GM21381 (cell line): ENCODE results near the gene ADGRB3.
"Not testable (repeated sequence)": the region's sequence is repeated elsewhere in the genome, so short reads cannot be mapped to it uniquely, and the experiment has no call there.

Source experiments
- ATAC-seq: cut with Tn5 transposase; IDR thresholded peaks from one replicate; pipeline ENCODE4 v1.9.1; 2021; ENCODE audit warnings: mild to moderate bottlenecking, moderate library complexity; ENCODE audit not compliant: unreplicated experiment

ADGRB3 gene

GRCh38 chr6:68642977-68643376 is 7.9 kb downstream of the ADGRB3 start:
- ATAC-seq, result no peak

DNA sequence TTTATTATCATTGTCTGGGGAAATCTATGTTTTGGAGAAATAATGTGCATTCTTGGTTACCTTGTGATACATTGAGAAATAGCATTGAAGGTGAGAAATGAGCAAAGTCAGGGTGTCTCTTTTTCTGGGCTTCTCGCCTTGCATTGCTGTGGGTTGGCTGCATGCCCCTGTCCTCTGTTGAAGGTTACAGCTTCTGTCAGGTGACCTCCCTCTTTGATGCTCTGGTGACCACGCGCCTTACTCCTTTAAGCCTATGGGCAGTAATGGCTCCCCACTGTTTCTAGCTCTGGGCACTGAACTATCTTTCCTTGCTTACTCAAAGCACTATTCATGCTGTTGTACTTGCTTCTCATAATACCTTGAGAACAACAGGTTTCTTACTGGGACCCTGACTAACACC is 14.6 kb downstream of the ADGRB3 start:
- no peak for ATAC-seq

DNA sequence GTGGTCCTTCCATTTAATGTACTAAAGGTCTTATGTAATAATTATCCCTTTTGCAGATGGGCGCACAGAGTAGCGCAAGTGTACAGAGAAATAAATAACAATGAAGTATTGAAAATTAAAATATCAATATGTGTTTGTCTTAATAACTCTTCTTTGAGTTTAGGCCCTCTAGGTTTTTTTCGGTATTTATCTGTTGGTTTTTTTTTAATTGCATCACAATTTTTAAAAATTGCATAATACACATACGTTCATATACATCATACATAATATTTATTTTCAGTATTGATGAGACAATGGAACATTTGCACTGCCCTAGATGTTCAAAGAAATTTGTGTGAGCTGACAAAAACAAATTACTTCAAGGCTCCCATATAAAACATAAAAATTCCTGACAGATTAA is 15.1 kb downstream of the ADGRB3 start:
- ATAC-seq, result no peak

DNA sequence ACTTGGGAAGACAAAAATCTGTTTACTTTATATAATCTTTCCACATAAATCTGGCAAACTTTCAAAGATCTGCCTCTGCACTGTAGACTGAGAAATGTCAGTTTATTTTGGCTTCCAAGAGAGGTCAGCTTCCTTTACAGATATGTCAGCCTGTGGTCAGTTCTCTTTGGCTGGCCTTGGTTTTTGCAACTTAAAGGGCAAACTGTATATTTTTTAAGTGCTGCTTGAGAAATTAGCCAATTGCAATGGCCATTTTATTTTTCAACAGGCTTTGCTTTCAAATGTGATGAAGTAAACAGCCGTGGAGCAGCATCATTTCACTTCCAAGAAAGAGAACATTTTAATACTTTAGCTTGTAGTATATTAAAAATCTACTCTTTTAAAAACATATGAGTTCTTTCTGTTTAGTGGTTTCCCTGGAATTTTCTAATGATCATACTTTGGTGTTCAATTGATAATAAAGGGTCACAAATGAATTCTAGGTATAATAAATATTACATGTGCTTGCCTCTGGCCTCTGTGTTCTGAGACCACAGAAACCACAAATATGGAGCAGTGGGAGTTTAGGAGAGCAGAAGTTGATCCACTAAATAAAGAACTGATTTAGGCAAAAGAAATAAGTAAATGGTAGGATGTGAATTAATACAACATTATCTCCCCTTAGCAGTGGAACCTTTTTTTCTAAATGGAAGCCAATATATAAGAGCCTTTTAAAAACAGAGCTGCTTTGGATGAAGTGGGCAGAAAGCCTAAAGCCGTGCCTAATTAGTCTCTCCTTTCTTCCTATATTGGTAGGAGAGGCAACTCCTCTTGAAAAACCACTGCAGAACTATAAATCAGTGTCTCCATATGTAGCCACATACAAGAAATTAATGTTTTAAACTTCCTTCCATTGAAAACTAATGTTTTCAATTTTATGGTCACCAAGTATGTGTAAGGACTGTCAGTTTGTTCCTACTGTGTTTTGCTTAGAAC is 16.2 kb downstream of the ADGRB3 start:
- no peak for ATAC-seq

- no peak for ATAC-seq
These were observed 17.0 kb downstream of the ADGRB3 start for GRCh38 chr6:68652117-68652536.

DNA sequence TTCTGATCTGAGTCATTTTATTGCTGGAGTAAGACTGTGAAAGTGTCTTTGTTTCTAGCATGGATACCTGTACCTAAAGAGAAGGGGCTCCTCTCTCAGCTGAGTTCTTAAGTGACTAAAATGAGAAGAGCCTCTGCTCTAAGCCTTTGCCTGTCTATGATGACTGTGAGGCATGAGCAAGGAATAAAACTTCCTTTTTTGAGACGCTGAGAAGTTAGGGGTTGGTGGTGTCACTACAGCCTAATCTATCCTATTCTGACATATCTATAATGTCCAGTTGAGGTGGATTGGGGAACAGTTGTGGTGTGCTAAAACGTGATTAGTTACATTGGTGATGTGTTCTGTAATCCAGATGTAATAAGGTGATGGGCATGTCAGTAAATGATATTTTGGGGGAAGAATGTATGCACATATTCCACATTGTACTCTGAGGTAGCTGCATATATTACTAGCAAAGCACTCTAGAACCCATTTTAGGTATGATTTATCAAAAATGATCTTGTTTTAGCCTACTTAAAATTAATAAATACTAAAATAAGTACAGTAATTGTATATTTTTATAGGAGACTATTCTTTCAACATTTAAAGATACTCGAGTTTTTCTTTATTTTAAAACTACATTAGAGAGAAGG is 18.1 kb downstream of the ADGRB3 start:
- ATAC-seq, result no peak

GRCh38 chr6:68653706-68654089 is 18.6 kb downstream of the ADGRB3 start:
- ATAC-seq, result no peak

DNA sequence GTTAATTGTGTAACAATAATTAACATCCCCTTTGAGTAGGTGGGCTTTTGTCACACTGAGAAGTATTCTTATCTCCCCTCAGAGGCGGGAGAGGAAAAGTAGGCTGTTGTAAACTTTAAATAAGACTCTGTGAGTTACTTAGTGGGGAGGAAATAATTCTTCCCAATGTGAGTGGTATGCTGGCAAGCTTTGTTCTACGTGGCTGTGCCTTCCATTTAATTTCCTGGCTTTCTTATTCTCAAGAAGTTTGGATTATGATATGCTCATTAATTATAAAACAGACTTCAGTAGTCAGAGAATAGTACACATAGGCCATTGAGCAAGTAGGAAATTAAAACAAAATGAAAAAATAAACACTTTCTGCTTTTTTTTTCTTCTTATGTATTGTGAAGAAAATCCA is 19.1 kb downstream of the ADGRB3 start:
- no peak for ATAC-seq

- ATAC-seq, result no peak
These were observed 19.9 kb downstream of the ADGRB3 start for GRCh38 chr6:68655028-68655427.

- ATAC-seq, result no peak
These were observed 22.5 kb downstream of the ADGRB3 start for GRCh38 chr6:68657374-68658139.

DNA sequence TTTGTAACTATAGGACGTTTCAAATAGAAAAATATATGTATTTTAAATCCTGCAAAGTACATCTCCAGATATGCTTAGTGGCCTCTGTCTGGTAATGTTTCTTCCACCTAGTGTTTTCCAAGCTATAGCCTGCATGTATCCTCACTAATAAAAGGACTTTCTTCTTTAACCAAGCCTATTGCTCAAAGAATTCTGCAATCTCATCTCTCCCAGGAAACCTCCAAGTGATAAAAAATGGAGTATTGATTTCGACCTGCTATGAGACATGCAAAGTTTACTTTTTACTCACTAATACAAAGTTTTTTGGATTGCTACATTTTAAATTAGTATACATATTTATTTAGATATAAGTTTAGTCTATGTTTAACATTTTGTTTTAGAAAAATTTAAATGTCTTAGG is 23.3 kb downstream of the ADGRB3 start:
- no peak for ATAC-seq

- no peak for ATAC-seq
These were observed 38.2 kb downstream of the ADGRB3 start for GRCh38 chr6:68673255-68673654.

- no peak for ATAC-seq
These were observed 40.5 kb downstream of the ADGRB3 start for GRCh38 chr6:68675548-68675947.

GRCh38 chr6:68676094-68676493 is 41.0 kb downstream of the ADGRB3 start:
- ATAC-seq, result not testable (repeated sequence)

DNA sequence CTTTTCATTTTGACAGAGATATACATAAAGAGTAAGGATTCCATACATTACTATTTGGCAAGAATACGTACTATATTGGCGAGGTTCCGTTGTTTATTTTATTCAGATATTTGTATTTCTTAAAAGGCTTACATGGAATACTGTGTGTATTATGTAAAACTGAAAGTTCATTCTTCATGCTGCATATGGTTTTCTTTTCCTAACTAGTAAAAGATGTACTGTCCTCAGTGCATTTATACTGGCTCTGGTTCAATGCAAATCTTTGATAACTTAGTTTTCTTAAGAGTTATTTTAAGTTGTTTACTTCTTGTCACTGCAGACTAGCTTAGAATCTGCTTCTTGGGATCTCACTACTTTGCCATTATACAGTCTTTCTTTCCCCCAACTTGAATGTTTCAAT is 42.0 kb downstream of the ADGRB3 start:
- ATAC-seq, result no peak

DNA sequence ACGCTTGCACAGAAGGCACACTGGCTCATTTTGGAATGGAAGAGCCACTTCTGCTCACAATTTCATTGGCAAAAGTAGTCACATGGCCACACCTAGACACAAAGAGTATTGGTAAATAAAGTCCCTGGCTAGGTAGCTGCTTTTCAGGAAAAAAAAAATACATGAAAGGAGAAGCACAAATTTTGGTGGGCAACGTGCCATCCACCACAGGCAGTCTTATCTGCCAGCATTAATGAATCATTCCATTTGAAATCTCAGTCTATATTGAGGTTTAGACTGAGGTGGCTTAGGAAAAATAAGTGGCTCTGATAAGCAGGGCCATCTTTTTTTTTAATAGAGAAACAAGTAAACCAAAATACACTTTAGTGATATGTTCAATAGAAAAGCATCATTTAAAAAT is 44.3 kb downstream of the ADGRB3 start:
- ATAC-seq, result no peak

DNA sequence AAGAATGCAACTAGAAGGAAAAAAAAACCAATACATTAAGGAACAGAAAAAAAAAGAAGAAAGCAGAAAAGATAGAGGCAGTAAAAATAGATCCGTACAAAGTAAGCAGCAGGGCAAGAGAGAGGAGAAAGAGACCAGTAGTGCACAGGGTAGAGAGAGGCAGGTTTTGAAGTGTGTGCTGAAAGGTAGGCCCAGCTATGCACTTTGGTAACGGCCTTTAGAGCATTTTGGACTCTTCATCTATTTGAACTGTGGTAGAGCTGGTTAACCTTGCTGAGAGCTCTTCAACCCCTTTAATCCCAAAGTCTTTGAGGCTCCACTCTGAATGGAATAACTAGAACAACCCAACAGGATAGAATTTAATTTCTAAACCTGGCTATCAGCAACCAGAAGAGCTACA is 45.2 kb downstream of the ADGRB3 start:
- ATAC-seq, result no peak

- no peak for ATAC-seq
These were observed 54.8 kb downstream of the ADGRB3 start for GRCh38 chr6:68689910-68690309.

DNA sequence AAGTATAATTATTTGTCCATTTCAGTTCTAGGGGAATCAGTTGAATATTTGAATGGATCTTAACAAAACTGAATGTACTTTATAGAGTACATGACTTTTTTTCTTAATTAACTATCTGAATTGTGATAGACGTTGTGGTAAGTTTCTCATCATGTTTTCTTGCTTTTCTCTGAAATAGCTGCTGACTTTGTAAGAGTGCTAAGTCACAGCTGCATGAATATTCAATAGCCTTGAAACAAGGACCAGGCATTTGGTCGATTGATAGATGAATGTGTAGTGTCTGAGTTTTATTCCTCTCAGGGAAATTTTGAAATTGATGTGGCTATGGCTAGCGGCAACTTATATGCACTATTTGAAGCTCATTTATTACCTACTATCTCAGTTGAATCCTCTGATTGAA is 56.0 kb downstream of the ADGRB3 start:
- no peak for ATAC-seq

DNA sequence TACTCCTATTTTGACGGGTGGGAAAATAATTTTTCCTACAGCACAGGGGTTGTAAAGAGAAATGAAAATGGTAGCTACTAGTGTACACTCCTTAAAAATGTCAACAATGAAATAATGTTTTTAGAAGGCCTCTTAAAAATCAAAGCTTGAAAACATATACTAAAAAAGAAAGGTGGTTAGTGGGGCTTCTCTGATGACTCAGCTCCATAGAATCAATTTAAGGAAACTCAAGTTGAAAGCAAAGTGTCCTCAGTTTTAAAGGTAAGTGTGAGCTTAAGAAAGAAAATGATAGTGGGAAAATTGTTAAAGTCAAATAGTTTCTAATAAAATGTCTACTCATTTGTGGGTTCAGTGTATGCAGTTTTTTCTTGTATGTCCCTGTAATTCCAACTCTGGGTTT is 58.2 kb downstream of the ADGRB3 start:
- ATAC-seq, result no peak

DNA sequence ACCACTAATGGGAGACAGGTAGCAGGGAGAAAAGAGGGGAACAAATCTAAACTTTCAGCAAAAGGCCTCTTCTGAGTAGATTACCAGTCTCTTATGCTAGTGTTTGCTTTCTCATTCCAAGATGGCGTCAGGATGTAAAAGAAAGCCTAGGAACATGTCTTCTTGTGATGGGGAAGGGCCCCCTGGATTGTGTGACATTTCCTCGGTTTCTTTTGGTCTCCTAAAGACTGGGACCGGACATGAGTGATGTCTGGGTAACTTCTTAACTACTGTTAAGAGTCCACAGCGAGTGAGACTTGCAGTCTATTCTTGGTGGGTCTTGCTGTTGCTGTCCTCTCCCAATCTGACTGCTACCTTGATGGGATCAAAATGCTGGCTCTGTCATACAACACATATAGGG is 60.3 kb downstream of the ADGRB3 start:
- no peak for ATAC-seq

DNA sequence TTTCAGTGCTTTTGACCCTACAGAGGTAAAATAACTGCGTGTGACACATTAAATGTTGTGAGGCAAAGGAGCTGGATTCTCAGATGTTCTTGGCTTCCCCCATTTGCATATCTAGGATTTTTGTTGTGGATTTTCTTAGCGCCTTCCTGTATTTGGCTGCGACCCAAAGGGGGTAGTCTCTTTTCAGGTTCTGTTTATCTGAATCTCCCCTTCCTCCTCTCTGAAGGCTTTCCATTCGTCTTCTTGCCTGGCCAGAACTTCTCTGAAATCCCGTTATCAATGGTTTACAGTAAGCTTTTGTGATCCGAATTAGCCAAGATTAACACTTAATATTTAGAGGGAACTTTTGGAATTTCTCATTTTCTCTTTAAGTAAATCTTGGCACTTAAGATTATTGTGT is 60.8 kb downstream of the ADGRB3 start:
- ATAC-seq, result no peak
